Mesenteric fat pad (tissue), 1 donor: Measurements from ENCODE around the gene DYSF. TPM values are rescaled to one million over a fixed set of nuclear protein-coding genes. Genes with fewer than 3 reads are reported as not detected.
"Not testable (repeated sequence)": the region's sequence is repeated elsewhere in the genome, so short reads cannot be mapped to it uniquely, and the experiment has no call there.

Source experiments
- DNase-seq: peaks from one replicate; pipeline ENCODE4 v3.0.0-alpha.2; 2020; ENCODE audit warnings: low spot score
- long read RNA-seq: library from polyadenylated mRNA; unstranded; transcript quantifications from one replicate; pipeline ENCODE4 v2.0.0, GENCODE V29; 2020
- total RNA-seq: library from RNA; stranded (reverse); fragmentation: NEBNext Ultra II Directional; extraction: Animal tissue kit (Norgen Biotek cat#: 25700); gene quantifications from one replicate; pipeline ENCODE4 v1.2.1, GENCODE V29; 2021
- donor health status: DM: yes; HTN: yes; CAD: no.

The DYSF gene
- 54.1 TPM for total RNA-seq
- long read RNA-seq, partial matches to known transcripts: 25 of 42 reads
- long read RNA-seq, other reads (novel, unspliced or antisense): 17 of 42 reads

DNA sequence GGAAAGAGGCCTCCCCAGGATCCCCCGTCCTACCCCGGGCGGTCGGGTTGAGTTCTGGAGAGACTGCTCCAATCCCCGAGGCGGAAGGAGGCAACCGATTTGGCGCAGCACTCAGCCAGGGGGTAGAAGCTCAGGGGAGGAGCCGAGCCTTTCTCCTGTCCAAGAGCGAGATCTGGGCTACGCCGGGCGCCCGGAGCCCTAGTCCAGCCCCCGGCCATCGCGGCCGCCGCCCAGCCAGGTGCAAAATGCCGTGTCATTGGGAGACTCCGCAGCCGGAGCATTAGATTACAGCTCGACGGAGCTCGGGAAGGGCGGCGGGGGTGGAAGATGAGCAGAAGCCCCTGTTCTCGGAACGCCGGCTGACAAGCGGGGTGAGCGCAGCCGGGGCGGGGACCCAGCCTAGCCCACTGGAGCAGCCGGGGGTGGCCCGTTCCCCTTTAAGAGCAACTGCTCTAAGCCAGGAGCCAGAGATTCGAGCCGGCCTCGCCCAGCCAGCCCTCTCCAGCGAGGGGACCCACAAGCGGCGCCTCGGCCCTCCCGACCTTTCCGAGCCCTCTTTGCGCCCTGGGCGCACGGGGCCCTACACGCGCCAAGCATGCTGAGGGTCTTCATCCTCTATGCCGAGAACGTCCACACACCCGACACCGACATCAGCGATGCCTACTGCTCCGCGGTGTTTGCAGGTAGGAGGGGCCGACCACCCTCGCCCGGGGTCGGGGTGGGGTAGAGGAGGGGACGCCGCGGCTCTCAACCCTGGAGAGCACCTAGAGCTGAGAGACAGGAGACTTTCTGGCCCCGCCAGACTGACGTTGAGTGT, at the start of gene DYSF:
Gene DYSF, plus strand, starts transcription at position 158 of the 817 bp plus-strand sequence.
- DNase-seq: no peak

DNA sequence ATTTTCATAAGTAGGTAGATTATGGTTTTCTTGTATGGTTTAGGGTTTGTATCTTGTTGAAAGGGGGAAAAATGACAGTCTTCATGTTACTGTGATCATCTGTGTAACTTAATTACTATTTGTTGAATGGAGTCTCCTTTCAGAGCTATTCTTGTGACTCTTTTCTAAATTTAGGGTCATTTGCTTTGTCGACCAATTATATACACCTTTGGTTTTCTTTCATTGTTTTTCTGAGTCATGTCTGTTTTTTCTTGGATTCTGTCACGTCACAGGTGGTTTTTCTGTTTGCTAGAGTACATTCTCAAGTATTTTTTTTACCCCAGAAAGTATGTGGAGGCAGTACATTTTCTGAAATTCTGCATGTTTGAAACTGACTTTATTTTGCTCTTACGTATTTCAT, 43.8 kb upstream of the DYSF start:
- no peak for DNase-seq

GRCh38 chr2:71410696-71411095, 42.7 kb upstream of the DYSF start:
- no peak for DNase-seq

GRCh38 chr2:71416866-71417265, 36.5 kb upstream of the DYSF start:
- DNase-seq: not testable (repeated sequence)

GRCh38 chr2:71417300-71418202, 35.8 kb upstream of the DYSF start:
- no peak for DNase-seq

DNA sequence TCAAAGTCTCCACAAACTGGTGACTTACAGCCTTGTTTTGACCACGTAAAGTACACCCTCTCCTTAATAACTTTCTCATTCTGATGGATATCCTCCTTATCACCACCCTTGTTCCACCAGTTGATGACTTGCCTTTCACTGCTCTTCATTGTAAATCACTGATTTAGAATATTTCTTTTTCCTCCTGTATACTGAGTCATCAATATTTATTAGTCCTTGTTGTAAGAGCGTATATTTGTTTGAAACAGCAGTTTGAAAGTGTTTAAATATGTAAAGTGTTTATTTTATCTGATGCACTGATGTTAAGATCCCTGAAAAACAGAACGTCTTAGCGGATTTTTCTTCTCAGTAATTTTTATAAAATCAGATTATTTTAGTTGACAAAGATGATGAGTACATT, 34.2 kb upstream of the DYSF start:
- DNase-seq: no peak

GRCh38 chr2:71419976-71420375, 33.4 kb upstream of the DYSF start:
- no peak for DNase-seq

GRCh38 chr2:71422786-71423185, 30.6 kb upstream of the DYSF start:
- DNase-seq: no peak

- DNase-seq: no peak
Measured at GRCh38 chr2:71423817-71424420, 29.4 kb upstream of the DYSF start.

- DNase-seq: no peak
Measured at GRCh38 chr2:71426721-71427120, 26.6 kb upstream of the DYSF start.

- DNase-seq: no peak
Measured at GRCh38 chr2:71428472-71429383, 24.6 kb upstream of the DYSF start.

- DNase-seq: not testable (repeated sequence)
Measured at GRCh38 chr2:71445142-71445541, 8.2 kb upstream of the DYSF start.

DNA sequence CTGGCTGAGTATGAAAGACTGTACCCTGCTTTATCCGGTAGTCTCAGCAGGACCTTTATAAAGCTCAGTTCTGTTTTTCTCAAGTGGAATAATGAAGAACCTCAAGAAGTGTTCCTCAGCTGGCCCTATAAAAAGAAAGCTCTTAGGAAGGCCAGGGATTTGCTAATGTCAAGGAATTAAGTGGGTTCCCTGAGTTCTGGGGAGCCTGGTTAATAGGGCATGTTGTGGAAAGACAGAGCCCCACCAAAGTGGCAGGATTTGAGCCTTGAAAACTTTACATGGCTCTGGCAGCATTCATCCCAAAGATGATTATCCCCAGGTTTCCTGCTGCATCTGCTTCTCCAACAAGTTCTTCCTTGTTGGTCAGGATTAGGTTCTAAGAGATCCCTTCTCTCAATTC, 6.9 kb upstream of the DYSF start:
- DNase-seq: no peak

DNA sequence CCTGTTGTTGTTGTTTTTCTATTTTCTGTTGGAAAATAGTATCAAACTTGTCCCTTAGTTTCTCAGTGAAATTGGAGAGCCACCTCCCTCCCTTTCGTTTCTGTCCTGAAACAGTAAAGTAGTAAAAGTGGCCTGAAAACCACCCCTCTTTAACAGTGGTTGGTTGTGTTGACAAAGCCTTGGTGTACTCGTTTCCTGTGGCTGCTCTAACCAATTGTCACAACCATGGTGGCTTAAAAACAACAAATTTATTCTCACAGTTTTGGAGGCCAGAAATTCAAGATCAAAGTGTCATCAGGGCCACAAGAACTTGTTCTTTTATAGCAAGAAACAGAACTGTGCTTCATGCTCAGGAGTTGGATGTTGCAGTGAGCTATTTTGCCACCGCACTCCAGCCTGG, 4.0 kb upstream of the DYSF start:
- DNase-seq: no peak

GRCh38 chr2:71451705-71452104, 1.7 kb upstream of the DYSF start:
- no peak for DNase-seq

DNA sequence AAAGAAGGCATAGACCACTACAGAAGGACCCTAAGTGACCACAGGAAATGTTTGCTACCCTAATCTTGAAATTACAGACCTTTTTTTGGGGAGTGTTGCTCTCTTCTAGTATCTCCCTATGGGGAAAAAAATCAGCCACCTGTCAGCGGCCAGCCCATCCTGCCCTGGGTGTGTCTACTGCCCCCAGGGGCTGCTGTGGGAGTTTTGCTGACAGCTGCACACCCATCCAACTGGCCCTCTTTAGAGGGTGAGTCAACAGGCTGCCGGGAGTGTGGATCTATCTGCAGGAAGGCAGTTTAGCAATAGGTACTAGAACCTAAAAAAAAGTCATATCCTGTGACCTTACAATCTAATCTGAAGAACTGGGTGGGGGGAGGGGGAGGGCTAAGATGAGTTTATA, 796 bp upstream of the DYSF start:
- no peak for DNase-seq

- no peak for DNase-seq
Measured at GRCh38 chr2:71454221-71455010, 1.1 kb downstream of the DYSF start.

DNA sequence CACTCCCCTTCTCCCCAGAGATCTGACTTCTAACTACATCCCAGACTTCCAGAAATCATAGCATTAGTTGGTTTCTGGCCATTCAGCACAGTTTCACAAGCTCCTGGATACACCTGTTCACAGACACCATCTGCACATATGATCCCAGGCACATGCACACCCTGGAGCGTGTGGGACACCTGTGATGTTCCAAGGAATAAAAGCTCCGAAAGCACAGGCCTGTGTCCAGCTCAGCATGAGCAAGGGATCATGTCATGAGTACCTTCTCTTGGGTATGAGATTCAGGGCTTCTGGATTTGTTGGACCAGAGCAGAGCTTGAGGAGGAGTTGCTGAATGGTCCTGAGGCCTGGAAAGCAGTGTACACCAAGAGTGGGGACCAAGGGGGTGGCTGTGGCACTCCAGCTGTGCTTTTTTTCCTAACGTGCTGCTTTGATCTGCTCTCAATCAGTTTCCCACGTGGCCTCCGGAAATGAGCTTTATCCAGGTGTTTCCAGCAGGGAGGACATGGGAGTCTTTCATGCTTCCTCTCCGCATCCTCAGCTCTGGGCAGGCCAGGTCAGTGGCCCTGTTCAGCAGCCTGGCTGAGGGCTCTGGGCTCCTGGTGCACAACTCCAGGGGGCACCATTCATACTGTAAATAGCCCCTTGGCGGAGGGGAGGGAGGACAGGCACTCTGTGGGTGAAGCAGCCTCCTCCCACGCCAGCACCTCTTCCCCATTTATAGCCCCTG, 1.8 kb downstream of the DYSF start:
- DNase-seq: no peak
